ENCODE data around the gene THBS2. TPM values are rescaled to one million over a fixed set of nuclear protein-coding genes. Genes with fewer than 3 reads are reported as not detected.

Gene THBS2
- polyA plus RNA-seq, 1 experiment: 857 TPM

DNA sequence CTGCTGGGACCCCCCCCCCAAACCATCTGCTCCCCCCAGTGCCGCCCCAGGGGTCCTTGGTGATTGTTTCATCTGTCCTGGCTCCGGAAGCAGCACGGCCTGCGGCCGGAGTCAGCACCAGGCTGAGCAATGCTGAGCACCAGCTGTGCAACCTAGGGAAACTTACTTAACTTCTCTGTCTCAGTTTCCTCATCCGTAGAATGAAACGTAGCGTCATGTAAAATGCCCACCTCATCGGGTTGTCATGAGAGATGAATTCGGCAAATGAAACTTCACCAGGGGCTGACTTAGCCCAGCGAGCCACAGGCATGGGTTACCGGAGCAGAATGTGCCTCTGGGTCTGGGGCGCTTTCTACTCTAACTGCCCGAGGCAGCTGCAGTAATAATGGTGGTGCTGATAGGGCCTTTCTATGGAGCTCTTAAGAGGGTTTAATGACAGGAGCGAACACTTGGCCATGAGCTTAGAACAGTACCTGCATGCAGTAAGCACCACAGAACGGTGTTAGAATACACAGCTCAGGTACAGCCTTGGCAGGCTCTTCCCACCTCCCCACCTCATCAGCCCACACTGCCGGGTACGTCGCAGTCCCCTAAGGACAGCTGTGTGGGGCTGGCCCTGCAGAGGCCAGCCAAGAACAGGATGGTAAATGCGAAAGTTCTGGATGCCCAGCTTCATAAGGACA is 1.7 kb downstream of the THBS2 start:
- peak overlapping the region; percentile 74 for H3K4me3 ChIP-seq (ENCODE audit: low read depth, low read length)
- ChIA-PET CTCF (interaction anchor here (1.2 to 1.8 kb wide), 3 partner anchors 12 to 388 kb away, joined by 3 to 6 read pairs (median 5); no protein-coding TSS in a partner anchor), POLR2A (no interaction called here)
- no peak for DNase-seq (ENCODE audit: low read depth)
- TF ChIP-seq, protein P1, sequence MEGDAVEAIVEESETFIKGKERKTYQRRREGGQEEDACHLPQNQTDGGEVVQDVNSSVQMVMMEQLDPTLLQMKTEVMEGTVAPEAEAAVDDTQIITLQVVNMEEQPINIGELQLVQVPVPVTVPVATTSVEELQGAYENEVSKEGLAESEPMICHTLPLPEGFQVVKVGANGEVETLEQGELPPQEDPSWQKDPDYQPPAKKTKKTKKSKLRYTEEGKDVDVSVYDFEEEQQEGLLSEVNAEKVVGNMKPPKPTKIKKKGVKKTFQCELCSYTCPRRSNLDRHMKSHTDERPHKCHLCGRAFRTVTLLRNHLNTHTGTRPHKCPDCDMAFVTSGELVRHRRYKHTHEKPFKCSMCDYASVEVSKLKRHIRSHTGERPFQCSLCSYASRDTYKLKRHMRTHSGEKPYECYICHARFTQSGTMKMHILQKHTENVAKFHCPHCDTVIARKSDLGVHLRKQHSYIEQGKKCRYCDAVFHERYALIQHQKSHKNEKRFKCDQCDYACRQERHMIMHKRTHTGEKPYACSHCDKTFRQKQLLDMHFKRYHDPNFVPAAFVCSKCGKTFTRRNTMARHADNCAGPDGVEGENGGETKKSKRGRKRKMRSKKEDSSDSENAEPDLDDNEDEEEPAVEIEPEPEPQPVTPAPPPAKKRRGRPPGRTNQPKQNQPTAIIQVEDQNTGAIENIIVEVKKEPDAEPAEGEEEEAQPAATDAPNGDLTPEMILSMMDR (IDR thresholded peaks at IDR 0.05; ENCODE audit: insufficient read depth, low read depth, low read length): no peak
- no peaks in the 10 kb centered on the region for H3K27me3 ChIP-seq (ENCODE audit: control insufficient read depth, insufficient read depth, low read length)
- H3K36me3 ChIP-seq (ENCODE audit: control insufficient read depth, insufficient read depth, low read length): peaks cover 28% of the 10 kb centered on the region

DNA sequence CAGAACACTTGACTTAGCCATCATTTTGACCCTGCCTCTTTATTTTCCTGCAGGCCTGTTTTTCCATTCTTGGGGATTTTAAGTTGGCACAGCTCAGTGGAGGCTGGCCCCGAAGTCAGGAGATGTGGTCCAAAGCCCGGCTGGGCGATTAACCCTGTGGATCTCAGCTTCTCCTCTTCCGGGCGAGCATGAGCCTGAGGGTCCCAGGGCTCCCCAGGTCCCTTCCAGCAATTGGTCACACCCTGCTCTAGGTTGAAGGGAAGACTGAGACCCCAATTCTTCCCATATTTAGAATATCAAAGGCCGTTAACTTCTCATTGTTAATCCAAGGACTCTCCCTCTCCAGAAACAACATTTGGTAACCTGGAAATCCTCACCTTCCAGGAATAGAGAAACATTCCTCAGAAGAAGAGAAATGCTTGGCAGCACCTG is 2.3 kb downstream of the THBS2 start:
- H3K36me3 ChIP-seq (ENCODE audit: control insufficient read depth, insufficient read depth, low read length): peaks cover 33% of the 10 kb centered on the region
- ChIA-PET CTCF (interaction anchor here (0.9 to 1.8 kb wide), 4 partner anchors 12 to 389 kb away, joined by 3 to 6 read pairs (median 4); no protein-coding TSS in a partner anchor), POLR2A (no interaction called here)
- TF ChIP-seq, protein P1 (IDR thresholded peaks at IDR 0.05; ENCODE audit: insufficient read depth, low read depth, low read length): no peak
- no peak for DNase-seq (ENCODE audit: low read depth)
- peak overlapping the region; percentile 74 for H3K4me3 ChIP-seq (ENCODE audit: low read depth, low read length)
- no peaks in the 10 kb centered on the region for H3K27me3 ChIP-seq (ENCODE audit: control insufficient read depth, insufficient read depth, low read length)

DNA sequence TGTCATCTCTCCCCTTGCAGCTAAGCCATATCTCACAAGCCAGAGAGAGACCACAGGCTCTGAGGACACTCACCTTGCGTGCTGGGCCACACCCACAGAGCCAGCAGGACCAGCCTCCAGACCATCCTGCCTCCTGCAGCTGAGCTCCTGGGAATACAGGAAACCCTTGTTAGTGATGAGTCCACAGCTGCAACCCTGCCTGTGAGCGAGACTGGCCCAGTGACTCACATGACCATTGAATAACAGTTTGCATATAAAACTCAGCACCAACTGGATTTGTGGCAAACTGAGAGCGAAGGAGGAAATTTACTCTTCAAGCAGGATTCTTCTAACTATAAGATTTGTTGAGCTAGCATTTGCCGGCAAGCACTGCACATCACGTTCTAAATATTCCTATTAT is 3.0 kb downstream of the THBS2 start:
- peak; percentile 58 for DNase-seq (ENCODE audit: low read depth)
- H3K4me3 ChIP-seq (ENCODE audit: low read depth, low read length): peak overlapping the region; percentile 74
- peaks cover 35% of the 10 kb centered on the region for H3K36me3 ChIP-seq (ENCODE audit: control insufficient read depth, insufficient read depth, low read length)
- ChIA-PET POLR2A (no interaction called here), CTCF (interaction anchor here (0.9 kb wide), 1 partner anchor 76 kb away, joined by 3 read pairs; no protein-coding TSS in a partner anchor)
- TF ChIP-seq, protein P1 (IDR thresholded peaks at IDR 0.05; ENCODE audit: insufficient read depth, low read depth, low read length): 0 out of 2 replicates have a peak, but pooled peaks have one; percentile 6
- H3K27me3 ChIP-seq (ENCODE audit: control insufficient read depth, insufficient read depth, low read length): no peaks in the 10 kb centered on the region

DNA sequence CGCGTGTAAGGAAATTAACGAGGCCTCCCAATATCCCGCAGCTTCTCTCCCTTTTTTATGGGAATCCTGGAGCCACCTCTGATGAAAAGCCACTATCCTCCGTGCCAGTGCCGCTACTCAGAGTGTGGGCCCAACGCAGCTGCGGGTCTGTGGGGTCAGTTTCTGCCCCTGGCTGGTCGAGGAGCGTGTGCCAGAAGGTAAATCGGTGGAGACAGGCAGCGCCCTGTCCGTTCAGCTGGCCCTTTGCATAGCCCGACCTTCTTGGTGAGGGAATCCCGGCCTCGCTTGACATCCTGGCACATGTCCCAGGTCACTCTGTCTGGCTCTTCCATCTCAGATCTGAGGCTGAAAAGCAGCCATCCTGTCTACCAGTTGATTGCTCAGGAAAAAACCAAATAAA is 4.6 kb downstream of the THBS2 start:
- H3K4me3 ChIP-seq (ENCODE audit: low read depth, low read length): no peak overlapping the region
- H3K27me3 ChIP-seq (ENCODE audit: control insufficient read depth, insufficient read depth, low read length): no peaks in the 10 kb centered on the region
- no peak for DNase-seq (ENCODE audit: low read depth)
- CTCF ChIA-PET: no interaction called here
- TF ChIP-seq, protein P1 (IDR thresholded peaks at IDR 0.05; ENCODE audit: insufficient read depth, low read depth, low read length): no peak
- peaks cover 41% of the 10 kb centered on the region for H3K36me3 ChIP-seq (ENCODE audit: control insufficient read depth, insufficient read depth, low read length)
- POLR2A ChIA-PET: no interaction called here

DNA sequence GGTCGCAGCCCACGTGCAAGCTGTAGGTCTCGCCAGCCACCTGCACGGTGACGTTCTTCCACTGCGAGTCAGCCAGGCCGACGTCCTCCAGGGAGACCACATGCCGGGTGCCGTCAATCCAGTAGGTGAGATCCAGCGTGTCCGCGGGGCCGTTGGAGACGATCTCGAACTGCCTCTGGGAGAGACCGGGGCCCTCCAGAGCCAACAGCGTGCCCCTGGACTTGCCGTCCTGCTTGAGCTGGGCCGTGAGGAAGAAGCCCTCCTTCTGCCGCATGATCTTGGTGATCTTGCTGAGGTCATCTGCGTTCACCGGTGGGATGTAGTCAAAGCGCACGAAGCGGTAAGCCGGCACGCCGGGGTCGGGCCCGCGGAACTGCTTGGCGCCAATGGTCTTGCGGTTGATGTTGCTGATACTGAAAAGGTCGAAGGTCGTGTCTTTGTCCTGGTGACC is 5.1 kb downstream of the THBS2 start:
- H3K4me3 ChIP-seq (ENCODE audit: low read depth, low read length): no peak overlapping the region
- ChIA-PET CTCF (interaction anchor here (0.6 kb wide), 1 partner anchor 363 kb away, joined by 3 read pairs; no protein-coding TSS in a partner anchor), POLR2A (no interaction called here)
- H3K36me3 ChIP-seq (ENCODE audit: control insufficient read depth, insufficient read depth, low read length): peaks cover 43% of the 10 kb centered on the region
- DNase-seq (ENCODE audit: low read depth): no peak
- no peaks in the 10 kb centered on the region for H3K27me3 ChIP-seq (ENCODE audit: control insufficient read depth, insufficient read depth, low read length)
- TF ChIP-seq, protein P1 (IDR thresholded peaks at IDR 0.05; ENCODE audit: insufficient read depth, low read depth, low read length): no peak
